Endodermal cell (in vitro differentiated cells): ENCODE results near the gene ANTXRL. TPM values are rescaled to one million over a fixed set of nuclear protein-coding genes. Genes with fewer than 3 reads are reported as not detected.
"Not testable (repeated sequence)": the region's sequence is repeated elsewhere in the genome, so short reads cannot be mapped to it uniquely, and the experiment has no call there.

Source experiments
- DNase-seq: peaks from one replicate; pipeline ENCODE4 v3.0.0-alpha.2; 2017
- H3K27ac ChIP-seq: 2 replicates; pipeline ENCODE4 v1.5.1; 2013; ENCODE audit warnings: mild to moderate bottlenecking, low read depth, low read length, moderate library complexity
- H3K27me3 ChIP-seq: 2 replicates; pipeline ENCODE4 v1.6.1; 2013; ENCODE audit warnings: mild to moderate bottlenecking, low read length, moderate library complexity; ENCODE audit not compliant: insufficient read depth, control insufficient read depth, poor library complexity, severe bottlenecking
- H3K36me3 ChIP-seq: 2 replicates; pipeline ENCODE4 v1.7.0; 2013; ENCODE audit warnings: mild to moderate bottlenecking, low read length, moderate library complexity; ENCODE audit not compliant: control insufficient read depth, insufficient read depth
- H3K4me1 ChIP-seq: one replicate; pipeline ENCODE4 v1.7.0; 2013; ENCODE audit warnings: low read length; ENCODE audit not compliant: control insufficient read depth, insufficient read depth
- H3K4me3 ChIP-seq: 2 replicates; pipeline ENCODE4 v1.5.1; 2013; ENCODE audit warnings: mild to moderate bottlenecking, low read length, moderate library complexity
- H3K9ac ChIP-seq: 2 replicates; pipeline ENCODE4 v1.6.1; 2013; ENCODE audit warnings: mild to moderate bottlenecking, low read length, moderate library complexity; ENCODE audit not compliant: poor library complexity, severe bottlenecking; ENCODE audit errors: extremely low read depth
- H3K9me3 ChIP-seq: 2 replicates; pipeline ENCODE4 v1.6.1; 2013; ENCODE audit warnings: mild to moderate bottlenecking, low read length, moderate library complexity; ENCODE audit not compliant: control insufficient read depth
- H3K27ac Mint-ChIP-seq: 2 replicates; pipeline ENCODE4 v1.8.0; 2020; ENCODE audit warnings: mixed read lengths
- H3K27me3 Mint-ChIP-seq: 2 replicates; pipeline ENCODE4 v1.8.0; 2021; ENCODE audit warnings: mild to moderate bottlenecking, mixed read lengths; ENCODE audit not compliant: insufficient read depth
- H3K36me3 Mint-ChIP-seq: 2 replicates; pipeline ENCODE4 v1.8.0; 2020; ENCODE audit warnings: low read depth, mixed read lengths
- H3K4me1 Mint-ChIP-seq: 2 replicates; pipeline ENCODE4 v1.8.0; 2020; ENCODE audit warnings: mixed read lengths
- H3K4me3 Mint-ChIP-seq: 2 replicates; pipeline ENCODE4 v1.8.0; 2020; ENCODE audit warnings: mild to moderate bottlenecking, moderate library complexity, mixed read lengths
- H3K9me3 Mint-ChIP-seq: 2 replicates; pipeline ENCODE4 v1.8.0; 2020; ENCODE audit warnings: mild to moderate bottlenecking, mixed read lengths
- WGBS, 2 experiments: methylation state at CpG; one replicate each; pipeline versions ENCODE4 v1.1.5 to v1.1.7; 2013; ENCODE audit warnings: missing lambda C conversion rate in 2 of 2, mixed read lengths in 1 of 2; ENCODE audit not compliant: insufficient coverage in 1 of 2, insufficient read length in 1 of 2; 5-methylcytosine and 5-hydroxymethylcytosine counted together
- total RNA-seq, 2 donors: library from RNA; stranded (reverse); fragmentation: NEBNext Ultra II Directional in 1 of 2; extraction: Animal tissue kit (Norgen Biotek cat#: 25700) in 1 of 2; gene quantifications; 2 replicates in 1 of 2; 3 replicates in 1 of 2; pipeline ENCODE4 v1.2.1, GENCODE V29; 2021
- TF ChIP-seq, protein P1 (sequence below): fragments of 200-600 bp; sonication (generic); conservative IDR thresholded peaks from 2 replicates; pipeline ENCODE4 v1.5.0; 2021; ENCODE audit warnings: antibody characterized with exemption, mild to moderate bottlenecking

ANTXRL gene
- total RNA-seq, 2 donors from 2014 or later: not detected

DNA sequence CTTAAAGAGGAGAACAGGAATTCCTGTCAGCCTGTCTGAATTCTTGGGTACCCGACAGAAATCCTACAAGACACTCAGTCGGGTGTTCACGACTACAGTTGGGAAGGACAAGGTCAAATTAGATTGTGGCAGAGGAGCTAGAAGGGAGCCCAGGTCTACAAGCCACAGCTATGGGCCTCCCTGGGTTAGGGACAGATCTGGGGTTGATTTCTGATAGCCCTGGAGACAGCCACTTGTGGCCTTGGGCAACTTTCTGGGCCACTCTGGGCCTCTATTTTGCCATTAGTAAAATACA lies 39.7 kb upstream of the ANTXRL start:
- Histone ChIP-seq H3K27me3 (no peaks in the 10 kb centered on the region), H3K4me1 (no peaks in the 10 kb centered on the region), H3K4me3 (no peak overlapping the region), H3K27ac (no peak overlapping the region), H3K36me3 (no peaks in the 10 kb centered on the region), H3K9ac (no peak overlapping the region), H3K9me3 (no peaks in the 10 kb centered on the region)
- Mint-ChIP-seq H3K4me3 (no peak overlapping the region), H3K27ac (no peak overlapping the region), H3K27me3 (no peaks in the 10 kb centered on the region), H3K36me3 (no peaks in the 10 kb centered on the region), H3K9me3 (peaks cover 2% of the 10 kb centered on the region), H3K4me1 (peaks cover 6% of the 10 kb centered on the region)
- no peak for DNase-seq
- WGBS, 2 experiments: 87 to 88% methylated on average over 3 of the region's 3 CpGs
- TF ChIP-seq, protein P1, sequence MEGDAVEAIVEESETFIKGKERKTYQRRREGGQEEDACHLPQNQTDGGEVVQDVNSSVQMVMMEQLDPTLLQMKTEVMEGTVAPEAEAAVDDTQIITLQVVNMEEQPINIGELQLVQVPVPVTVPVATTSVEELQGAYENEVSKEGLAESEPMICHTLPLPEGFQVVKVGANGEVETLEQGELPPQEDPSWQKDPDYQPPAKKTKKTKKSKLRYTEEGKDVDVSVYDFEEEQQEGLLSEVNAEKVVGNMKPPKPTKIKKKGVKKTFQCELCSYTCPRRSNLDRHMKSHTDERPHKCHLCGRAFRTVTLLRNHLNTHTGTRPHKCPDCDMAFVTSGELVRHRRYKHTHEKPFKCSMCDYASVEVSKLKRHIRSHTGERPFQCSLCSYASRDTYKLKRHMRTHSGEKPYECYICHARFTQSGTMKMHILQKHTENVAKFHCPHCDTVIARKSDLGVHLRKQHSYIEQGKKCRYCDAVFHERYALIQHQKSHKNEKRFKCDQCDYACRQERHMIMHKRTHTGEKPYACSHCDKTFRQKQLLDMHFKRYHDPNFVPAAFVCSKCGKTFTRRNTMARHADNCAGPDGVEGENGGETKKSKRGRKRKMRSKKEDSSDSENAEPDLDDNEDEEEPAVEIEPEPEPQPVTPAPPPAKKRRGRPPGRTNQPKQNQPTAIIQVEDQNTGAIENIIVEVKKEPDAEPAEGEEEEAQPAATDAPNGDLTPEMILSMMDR: no peak

DNA sequence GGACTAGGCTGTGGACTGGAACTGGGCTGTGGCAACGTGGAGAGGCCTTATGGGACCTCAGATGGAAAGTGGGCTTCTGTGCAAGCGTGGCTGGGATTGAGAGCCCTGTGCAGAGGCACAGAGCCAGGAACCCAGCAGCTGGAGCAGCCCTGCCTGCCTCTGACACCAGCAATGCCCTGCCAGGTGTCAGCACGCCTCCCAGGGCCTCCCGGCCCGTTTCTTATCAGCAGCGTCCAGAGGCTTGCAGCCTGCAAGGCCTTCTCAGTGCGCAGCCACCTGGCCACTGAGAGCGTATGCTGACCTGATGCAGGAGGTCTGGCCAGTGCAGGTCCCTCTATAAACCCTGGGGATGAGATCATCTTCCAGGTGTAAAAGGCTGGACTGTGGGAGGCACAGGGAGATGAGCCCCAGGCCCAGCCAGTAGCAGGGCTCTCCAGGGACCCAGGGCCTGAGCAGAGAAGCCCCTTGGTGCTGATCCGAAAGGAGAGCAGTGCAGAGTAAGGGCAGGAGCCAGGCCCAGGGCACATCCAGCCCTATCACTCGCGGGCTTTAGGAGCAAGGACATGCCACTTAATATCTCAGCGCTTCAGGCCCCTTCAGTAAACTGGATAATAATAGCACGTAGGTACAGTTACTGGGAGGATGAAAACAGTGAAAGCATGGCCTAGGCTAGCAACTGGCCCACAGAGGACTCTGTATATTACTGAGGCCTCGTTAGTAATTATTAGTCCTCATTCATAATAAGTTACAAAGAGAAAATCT lies 38.8 kb upstream of the ANTXRL start:
- H3K27me3 Mint-ChIP-seq: no peaks in the 10 kb centered on the region
- no peaks in the 10 kb centered on the region for H3K36me3 Mint-ChIP-seq
- no peak overlapping the region for H3K9ac ChIP-seq
- no peaks in the 10 kb centered on the region for H3K4me1 ChIP-seq
- H3K27ac ChIP-seq: no peak overlapping the region
- H3K4me1 Mint-ChIP-seq: peaks cover 6% of the 10 kb centered on the region
- H3K4me3 Mint-ChIP-seq: no peak overlapping the region
- H3K9me3 ChIP-seq: no peaks in the 10 kb centered on the region
- no peaks in the 10 kb centered on the region for H3K9me3 Mint-ChIP-seq
- TF ChIP-seq, protein P1: no peak
- WGBS, 2 experiments: 81 to 83% methylated on average over 10 to 14 of the region's 14 CpGs
- no peak overlapping the region for H3K27ac Mint-ChIP-seq
- no peaks in the 10 kb centered on the region for H3K27me3 ChIP-seq
- no peak for DNase-seq
- no peaks in the 10 kb centered on the region for H3K36me3 ChIP-seq
- no peak overlapping the region for H3K4me3 ChIP-seq

DNA sequence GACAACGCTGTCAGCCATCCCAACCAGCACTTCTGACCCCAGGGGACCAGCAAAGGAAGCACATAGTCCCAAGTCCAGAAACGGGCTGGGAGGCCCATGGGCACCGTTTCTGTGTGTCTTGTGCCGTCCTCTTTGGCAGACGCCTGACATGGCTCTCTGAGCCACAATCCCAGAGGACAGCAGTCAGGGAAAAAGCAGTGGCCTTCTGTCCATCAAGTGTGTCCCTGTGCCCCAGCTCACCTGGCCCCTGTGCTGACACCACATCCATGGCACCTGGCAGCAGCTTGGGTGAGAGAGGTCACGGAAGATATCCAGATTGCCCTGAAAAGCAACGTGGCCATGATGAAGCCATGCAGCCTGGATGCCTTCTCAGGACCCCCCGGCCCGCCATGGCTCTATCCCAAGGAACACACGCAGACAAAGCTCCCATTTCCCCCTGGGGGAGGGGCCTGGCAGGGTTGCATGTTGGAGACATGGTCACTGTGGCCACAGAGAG lies 38.1 kb upstream of the ANTXRL start:
- 77 to 85% methylated on average over 7 to 10 of the region's 10 CpGs for WGBS, 2 experiments
- H3K9me3 Mint-ChIP-seq: no peaks in the 10 kb centered on the region
- H3K27ac Mint-ChIP-seq: no peak overlapping the region

DNA sequence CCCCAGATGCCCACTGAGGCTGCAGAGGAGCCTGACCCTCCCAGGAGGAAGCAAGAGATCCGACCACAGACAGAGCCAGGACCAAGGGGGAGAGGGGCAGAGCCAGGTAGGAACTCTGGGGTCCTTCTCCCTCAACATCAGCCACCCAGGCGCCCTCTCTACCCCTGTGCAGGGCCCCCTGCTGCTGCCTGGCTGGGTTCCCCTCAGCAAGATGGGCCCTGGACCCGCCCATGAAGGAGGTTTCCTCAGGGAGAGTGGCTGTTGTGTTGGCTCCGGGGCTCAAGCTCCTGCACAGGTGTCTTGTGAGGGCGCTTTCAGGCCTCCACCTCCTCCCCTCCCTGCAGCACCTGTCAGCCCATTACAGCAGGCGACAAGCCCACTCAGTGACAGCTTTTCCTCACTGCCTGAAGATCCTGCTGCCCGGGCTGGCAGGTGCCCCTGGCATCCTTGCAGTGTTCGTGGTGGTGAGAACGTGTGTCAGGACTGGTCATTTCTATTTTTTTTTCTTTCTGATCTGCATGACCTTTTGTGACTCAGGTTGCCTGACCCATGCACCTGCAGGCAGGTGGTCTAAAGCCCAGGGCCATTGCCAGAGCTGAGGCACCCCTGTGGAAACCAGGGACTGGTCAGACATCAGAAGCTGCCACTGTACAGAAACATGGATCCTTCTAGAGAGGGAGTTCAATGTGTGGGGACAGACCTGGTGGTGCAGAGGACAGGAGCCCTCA lies 37.0 kb upstream of the ANTXRL start:
- H3K9me3 Mint-ChIP-seq, H3K4me3 Mint-ChIP-seq, H3K4me1 Mint-ChIP-seq, H3K27ac Mint-ChIP-seq, DNase-seq, H3K9me3 ChIP-seq, H3K9ac ChIP-seq, H3K4me3 ChIP-seq, H3K27me3 ChIP-seq, H3K36me3 Mint-ChIP-seq, H3K27ac ChIP-seq, H3K4me1 ChIP-seq, H3K27me3 Mint-ChIP-seq, H3K36me3 ChIP-seq: not testable (repeated sequence)
- WGBS, 2 experiments: 93 to 94% methylated on average over 3 to 7 of the region's 9 CpGs

More for the DNA sequence above, 38.1 kb upstream of the ANTXRL start:
- Histone ChIP-seq H3K27ac (no peak overlapping the region), H3K27me3 (no peaks in the 10 kb centered on the region), H3K9ac (no peak overlapping the region), H3K9me3 (no peaks in the 10 kb centered on the region), H3K36me3 (no peaks in the 10 kb centered on the region), H3K4me1 (no peaks in the 10 kb centered on the region), H3K4me3 (no peak overlapping the region)
- no peak for DNase-seq
- TF ChIP-seq, protein P1: no peak
- no peaks in the 10 kb centered on the region for H3K36me3 Mint-ChIP-seq
- H3K4me1 Mint-ChIP-seq: peaks cover 6% of the 10 kb centered on the region
- H3K4me3 Mint-ChIP-seq: no peak overlapping the region
- H3K27me3 Mint-ChIP-seq: no peaks in the 10 kb centered on the region
